Progenitor cell of endocrine pancreas (in vitro differentiated cells): Measurements from ENCODE around the gene TAPT1. TPM values are rescaled to one million over a fixed set of nuclear protein-coding genes. Genes with fewer than 3 reads are reported as not detected.

Source experiments
- DNase-seq: peaks from one replicate; pipeline ENCODE4 v3.0.0; 2021; ENCODE audit warnings: low spot score; ENCODE audit not compliant: unreplicated experiment
- H3K27ac Mint-ChIP-seq: 2 replicates; pipeline ENCODE4 v1.8.0; 2021; ENCODE audit warnings: mild to moderate bottlenecking, moderate library complexity, mixed read lengths
- H3K27me3 Mint-ChIP-seq: 2 replicates; pipeline ENCODE4 v1.8.0; 2021; ENCODE audit warnings: mixed read lengths
- H3K36me3 Mint-ChIP-seq: 2 replicates; pipeline ENCODE4 v1.8.0; 2022; ENCODE audit warnings: mixed read lengths; ENCODE audit not compliant: insufficient read depth
- H3K4me1 Mint-ChIP-seq: 2 replicates; pipeline ENCODE4 v1.8.0; 2021; ENCODE audit warnings: low read depth, mixed read lengths
- H3K4me3 Mint-ChIP-seq: 2 replicates; pipeline ENCODE4 v1.8.0; 2021; ENCODE audit warnings: low read depth, mild to moderate bottlenecking, moderate library complexity, mixed read lengths
- H3K9me3 Mint-ChIP-seq: 2 replicates; pipeline ENCODE4 v1.8.0; 2021; ENCODE audit warnings: low read depth, mixed read lengths
- total RNA-seq: library from RNA; stranded (reverse); gene quantifications from 2 replicates; pipeline ENCODE4 v1.2.1, GENCODE V29; 2021
- TF ChIP-seq, protein P1 (sequence below): fragments of 200-600 bp; sonication (generic); IDR thresholded peaks from one replicate; pipeline ENCODE4 v1.5.0; 2021; ENCODE audit warnings: antibody characterized with exemption, mild to moderate bottlenecking; ENCODE audit not compliant: unreplicated experiment

TAPT1 gene
- total RNA-seq, 1 donor from 2014 or later: 29.1 TPM

DNA sequence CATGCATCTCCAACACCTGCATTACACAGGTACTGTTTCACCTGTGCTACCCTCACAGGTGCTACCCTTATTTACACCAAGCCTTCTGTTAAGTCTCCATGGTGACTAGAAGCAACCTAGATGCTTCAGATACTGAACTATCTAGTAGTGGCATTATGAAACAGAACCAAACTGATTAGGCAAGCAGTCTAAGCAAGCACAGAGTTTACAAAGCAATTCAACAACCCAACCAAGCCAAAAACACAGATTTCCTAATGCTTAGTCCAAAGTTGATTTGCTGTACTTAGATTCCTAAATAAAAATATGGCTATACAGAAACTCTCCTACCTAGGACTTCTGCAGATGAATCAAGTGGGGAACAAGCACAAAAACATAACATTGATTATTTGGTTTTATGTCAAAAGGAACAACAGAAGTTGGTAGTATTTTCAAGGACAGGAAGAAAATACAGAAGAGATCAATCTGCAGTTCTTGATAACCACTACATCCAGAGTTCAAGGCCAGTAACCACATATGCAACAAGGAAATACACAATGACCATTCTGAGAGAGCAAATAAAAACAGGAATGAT lies 3.2 kb downstream of the TAPT1 start:
- no peak for DNase-seq
- no peaks in the 10 kb centered on the region for H3K27me3 Mint-ChIP-seq
- no peaks in the 10 kb centered on the region for H3K9me3 Mint-ChIP-seq
- peaks cover 1% of the 10 kb centered on the region for H3K36me3 Mint-ChIP-seq
- H3K4me3 Mint-ChIP-seq: no peak overlapping the region
- peaks cover 38% of the 10 kb centered on the region for H3K4me1 Mint-ChIP-seq
- no peak overlapping the region for H3K27ac Mint-ChIP-seq
- TF ChIP-seq, protein P1, sequence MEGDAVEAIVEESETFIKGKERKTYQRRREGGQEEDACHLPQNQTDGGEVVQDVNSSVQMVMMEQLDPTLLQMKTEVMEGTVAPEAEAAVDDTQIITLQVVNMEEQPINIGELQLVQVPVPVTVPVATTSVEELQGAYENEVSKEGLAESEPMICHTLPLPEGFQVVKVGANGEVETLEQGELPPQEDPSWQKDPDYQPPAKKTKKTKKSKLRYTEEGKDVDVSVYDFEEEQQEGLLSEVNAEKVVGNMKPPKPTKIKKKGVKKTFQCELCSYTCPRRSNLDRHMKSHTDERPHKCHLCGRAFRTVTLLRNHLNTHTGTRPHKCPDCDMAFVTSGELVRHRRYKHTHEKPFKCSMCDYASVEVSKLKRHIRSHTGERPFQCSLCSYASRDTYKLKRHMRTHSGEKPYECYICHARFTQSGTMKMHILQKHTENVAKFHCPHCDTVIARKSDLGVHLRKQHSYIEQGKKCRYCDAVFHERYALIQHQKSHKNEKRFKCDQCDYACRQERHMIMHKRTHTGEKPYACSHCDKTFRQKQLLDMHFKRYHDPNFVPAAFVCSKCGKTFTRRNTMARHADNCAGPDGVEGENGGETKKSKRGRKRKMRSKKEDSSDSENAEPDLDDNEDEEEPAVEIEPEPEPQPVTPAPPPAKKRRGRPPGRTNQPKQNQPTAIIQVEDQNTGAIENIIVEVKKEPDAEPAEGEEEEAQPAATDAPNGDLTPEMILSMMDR: no peak

DNA sequence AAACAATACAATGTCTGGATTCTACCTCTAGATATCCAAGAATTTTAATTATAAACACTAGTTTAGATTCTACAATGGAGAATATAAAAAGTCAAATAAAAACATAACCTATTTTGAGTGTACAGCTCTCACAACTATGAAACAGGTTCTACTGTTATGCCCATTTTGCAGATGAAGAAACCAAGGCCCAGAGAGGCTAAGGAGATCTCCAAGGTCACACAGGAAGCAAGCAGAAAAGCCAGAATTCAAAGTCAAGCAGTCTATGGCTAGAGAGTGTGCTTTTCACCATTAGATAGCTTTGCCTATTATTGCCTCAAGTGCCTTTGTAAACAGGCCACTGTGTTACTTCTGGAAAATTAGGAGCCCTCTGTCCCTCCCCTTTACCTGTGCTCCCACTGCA lies 7.3 kb downstream of the TAPT1 start:
- no peaks in the 10 kb centered on the region for H3K9me3 Mint-ChIP-seq
- H3K4me3 Mint-ChIP-seq: no peak overlapping the region
- H3K27me3 Mint-ChIP-seq: no peaks in the 10 kb centered on the region
- peaks cover 16% of the 10 kb centered on the region for H3K4me1 Mint-ChIP-seq
- H3K27ac Mint-ChIP-seq: no peak overlapping the region
- DNase-seq: no peak
- H3K36me3 Mint-ChIP-seq: peaks cover 1% of the 10 kb centered on the region
- TF ChIP-seq, protein P1: no peak

DNA sequence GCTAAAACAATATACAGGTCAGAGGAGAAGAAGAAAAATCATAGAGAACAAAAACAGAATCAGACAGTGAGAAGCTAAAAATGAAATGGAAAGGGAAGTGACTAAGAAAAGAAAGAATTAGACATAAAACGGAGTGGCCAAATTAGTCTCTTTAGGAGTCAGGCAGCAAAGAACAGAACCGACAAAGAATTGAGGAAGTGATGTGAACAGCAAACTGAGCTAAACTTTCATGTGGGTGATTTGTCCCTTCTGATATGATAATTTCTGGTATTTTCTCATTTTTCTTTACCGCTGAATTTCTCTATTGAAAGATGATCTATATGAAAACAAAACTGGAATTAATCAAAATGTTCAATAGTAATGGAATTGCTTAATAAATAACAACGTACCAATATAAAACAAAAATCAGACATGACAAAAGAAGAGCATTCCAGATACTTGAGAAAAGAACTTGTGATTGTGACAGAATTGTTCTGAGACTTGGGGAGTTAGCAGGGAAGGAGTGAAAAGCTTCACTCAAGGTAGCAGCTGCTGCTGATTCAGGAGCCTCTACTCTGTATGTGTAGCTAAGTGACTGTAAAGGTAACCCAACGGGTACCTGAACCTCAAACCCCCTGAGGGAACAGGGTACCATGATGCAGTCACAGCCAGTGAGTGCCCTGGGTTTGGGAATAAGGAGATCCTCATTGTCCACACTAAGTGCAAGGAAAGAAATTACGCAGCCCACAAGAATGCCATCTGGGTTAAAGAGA lies 8.8 kb downstream of the TAPT1 start:
- Mint-ChIP-seq H3K4me1 (peaks cover 4% of the 10 kb centered on the region), H3K4me3 (no peak overlapping the region), H3K9me3 (no peaks in the 10 kb centered on the region), H3K27me3 (no peaks in the 10 kb centered on the region), H3K27ac (no peak overlapping the region), H3K36me3 (peaks cover 1% of the 10 kb centered on the region)
- TF ChIP-seq, protein P1: no peak
- DNase-seq: no peak

GRCh38 chr4:16213121-16213520 lies 13.2 kb downstream of the TAPT1 start:
- no peak overlapping the region for H3K4me3 Mint-ChIP-seq
- no peak overlapping the region for H3K27ac Mint-ChIP-seq
- H3K9me3 Mint-ChIP-seq: no peaks in the 10 kb centered on the region
- no peaks in the 10 kb centered on the region for H3K4me1 Mint-ChIP-seq
- no peak for DNase-seq
- H3K36me3 Mint-ChIP-seq: no peaks in the 10 kb centered on the region
- TF ChIP-seq, protein P1: no peak
- H3K27me3 Mint-ChIP-seq: no peaks in the 10 kb centered on the region

DNA sequence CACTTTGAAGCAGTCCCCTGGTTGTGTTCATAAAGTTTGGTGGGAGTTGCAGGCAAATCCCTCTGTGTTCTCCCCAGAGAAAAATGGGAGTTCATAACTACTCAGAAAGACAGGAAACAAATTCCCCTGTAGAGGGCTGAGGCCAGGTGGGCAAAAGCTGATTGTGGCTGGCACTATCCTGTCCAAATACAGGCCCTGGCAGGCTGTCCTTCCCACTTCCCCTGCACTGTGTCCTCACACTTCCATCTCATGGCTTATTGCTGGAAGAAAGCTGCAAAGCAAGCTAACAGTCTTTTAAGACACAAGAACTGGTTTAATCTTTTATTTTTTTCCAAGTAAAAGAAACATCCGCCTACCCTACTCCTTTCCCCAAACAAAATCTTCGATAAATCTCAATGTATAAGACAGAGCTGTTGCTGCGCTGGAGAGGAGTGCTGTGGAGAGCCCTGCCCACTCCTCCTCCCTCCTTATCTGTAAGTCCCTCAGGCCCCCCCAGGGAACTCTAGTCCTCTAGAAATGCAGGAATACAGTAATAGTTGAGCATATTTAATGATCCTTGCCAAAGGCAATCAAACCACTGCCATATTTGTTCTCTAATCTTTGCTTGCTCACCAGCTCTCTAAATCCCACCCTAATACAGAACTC lies 14.0 kb downstream of the TAPT1 start:
- Mint-ChIP-seq H3K27ac (no peak overlapping the region), H3K4me3 (no peak overlapping the region), H3K27me3 (no peaks in the 10 kb centered on the region), H3K9me3 (no peaks in the 10 kb centered on the region), H3K36me3 (no peaks in the 10 kb centered on the region), H3K4me1 (no peaks in the 10 kb centered on the region)
- DNase-seq: no peak
- TF ChIP-seq, protein P1: no peak
